Heart right ventricle (tissue), 16 donors: Measurements from ENCODE around the gene GALNT14. TPM values are rescaled to one million over a fixed set of nuclear protein-coding genes. Genes with fewer than 3 reads are reported as not detected.

Experiments
- ATAC-seq, 8 donors: fragments of 200-7000 bp; cut with Tn5 transposase; one replicate each; pipeline ENCODE4 v1.9.1; 2020; ENCODE audit warnings: mild to moderate bottlenecking in 8 of 8, moderate library complexity in 8 of 8, moderate number of reproducible peaks in 1 of 8
- DNase-seq, 2 donors: peaks; one replicate each; pipeline ENCODE4 v3.0.0-alpha.2; 2020
- H3K27ac ChIP-seq, 10 donors: fragments of 200-600 bp; sonication (generic) in 2 of 10; one replicate each; pipeline versions ENCODE4 v1.5.0 to v1.8.0; 2020 to 2022; ENCODE audit warnings: mild to moderate bottlenecking in 3 of 10
- H3K27me3 ChIP-seq, 7 donors: fragments of 200-600 bp; one replicate each; pipeline ENCODE4 v1.8.0; 2021 to 2022; ENCODE audit warnings: mild to moderate bottlenecking in 2 of 7
- H3K36me3 ChIP-seq, 9 donors: fragments of 200-600 bp; sonication (generic) in 1 of 9; one replicate each; pipeline versions ENCODE4 v1.5.0 to v1.8.0; 2020 to 2022; ENCODE audit warnings: mild to moderate bottlenecking in 2 of 9
- H3K4me1 ChIP-seq, 9 donors: fragments of 200-600 bp; sonication (generic) in 1 of 9; one replicate each; pipeline versions ENCODE4 v1.5.0 to v1.8.0; 2020 to 2022; ENCODE audit warnings: mild to moderate bottlenecking in 4 of 9
- H3K4me3 ChIP-seq, 10 donors: fragments of 200-600 bp; sonication (generic) in 2 of 10; one replicate each; pipeline versions ENCODE4 v1.5.0 to v1.8.0; 2020 to 2022; ENCODE audit warnings: mild to moderate bottlenecking in 7 of 10, moderate library complexity in 2 of 10
- H3K9me3 ChIP-seq, 11 donors: fragments of 200-600 bp in 10 of 11; sonication (generic) in 2 of 11; one replicate each; pipeline versions ENCODE4 v1.5.0 to v1.8.0; 2013 to 2022; ENCODE audit warnings: mild to moderate bottlenecking in 2 of 11, control low read depth in 1 of 11, moderate library complexity in 1 of 11
- WGBS, 2 donors: extraction: QIAGEN DNeasy Blood & Tissue Kit; methylation state at CpG; one replicate each; pipeline ENCODE4 v1.1.7; 2013; ENCODE audit warnings: inconsistent platforms in 1 of 2; 5-methylcytosine and 5-hydroxymethylcytosine counted together
- intact Hi-C, 10 donors: fragments of 100-400 bp; cut with DNase I; formaldehyde crosslinking; loops; one replicate each; pipeline versions ENCODE4 v1.11.1 to v1.14.2; 2022
- polyA plus RNA-seq, 2 donors: library from polyadenylated mRNA; stranded (reverse); fragments of 200-250 nt; gene quantifications; one replicate each; pipeline ENCODE4 v1.2.3, GENCODE V29; 2013
- total RNA-seq, 10 donors: library from RNA; stranded (reverse); fragmentation: NEBNext Ultra II Directional in 3 of 10; extraction: Animal tissue kit (Norgen Biotek cat#: 25700) in 3 of 10; gene quantifications; one replicate each; pipeline versions ENCODE4 v1.2.1 to v1.2.4, GENCODE V29; 2021 to 2023
- TF ChIP-seq, protein P1 (sequence below), 9 donors: fragments of 200-600 bp; sonication (generic) in 2 of 9; IDR thresholded peaks; one replicate each; pipeline versions ENCODE4 v1.5.0 to v1.8.0; 2021 to 2022; ENCODE audit warnings: antibody characterized with exemption in 9 of 9, mild to moderate bottlenecking in 5 of 9, moderate library complexity in 1 of 9
- donor health status: Arrhythmogenic right ventricular cardiomyopathy.
- donor health status: ischemic (EF 13 %, LVEDD 7.1; RV severe dilation, severe dysfunction).
- donor health status: healthy with polysubstance abuse.
- donor health status: DM: no; HTN: yes; CAD: no.
- donor health status: DM: no; HTN: no; CAD: no.
- donor health status: ischemic (EF 25% LVEDD 6.9; RV normal size, moderate dysfunction).
- donor health status: ischemic (EF 25% LVEDD 5.7; RV mildly dilated, moderate dysfunction).
- donor health status: healthy.
- donor health status: DM: yes; HTN: yes; CAD: no.
- donor health status: Ischemic cardiomyopathy.
- donor health status: ischemic (EF 35%, LVEDD 5.7; RV mildly dilated, moderate dysfunction).
- donor health status: nonischemic (EF 11% LVEDD 7.7; RV severe dilation, severe dysfunction).
- donor health status: DM: yes; HTN: yes; CAD: no.
- donor health status: PGD.
- donor health status: ischemic (EF 29% LVEDD 5.4; RV normal size, mild dysfunction).
- donor health status: nonischemic (EF 23%, LVEDD 6.1; RV moderate dilation, normal function).

Gene GALNT14
- total and polyA plus RNA-seq, 12 donors = 0.17 to 1.4 (median 0.63) TPM; not detected in 2

DNA sequence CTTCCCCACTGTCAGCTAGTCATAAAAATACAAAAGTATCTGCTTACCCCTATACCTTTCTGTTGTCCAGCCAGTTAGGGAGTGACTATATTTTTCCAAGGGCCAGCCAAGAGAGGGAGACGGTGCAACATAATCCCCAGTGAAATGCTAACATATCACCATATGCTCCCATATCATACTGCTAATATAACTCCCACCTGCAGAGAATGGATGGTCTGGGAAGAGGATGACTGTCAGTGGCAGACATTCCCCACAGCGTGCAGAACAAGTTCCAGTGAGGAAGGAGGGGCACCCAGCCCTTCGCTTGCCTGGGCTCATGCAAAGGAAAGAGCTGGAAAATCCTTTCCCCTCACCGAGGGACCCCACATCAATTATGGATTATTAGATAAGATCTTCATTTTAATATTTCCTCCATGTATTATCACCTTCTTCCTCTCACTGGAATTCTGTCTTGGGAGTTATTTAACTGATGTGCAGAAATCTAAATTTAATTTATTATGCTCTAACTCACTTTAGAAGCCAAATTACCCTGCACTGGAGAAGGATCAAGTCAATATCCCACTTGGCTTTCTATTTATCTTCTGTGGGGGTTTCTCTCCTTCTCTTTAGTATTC lies 135.6 kb downstream of the GALNT14 start:
- Histone ChIP-seq H3K9me3 (no peaks in the 10 kb centered on the region), H3K27ac (no peak overlapping the region), H3K36me3 (no peaks in the 10 kb centered on the region), H3K4me1 (peaks cover 0 to 8% (median 0%) of the 10 kb centered on the region in 9 donors), H3K4me3 (no peak overlapping the region), H3K27me3 (peaks cover 0 to 16% (median 0%) of the 10 kb centered on the region in 7 donors)
- 63 to 77% methylated on average over 4 of the region's 4 CpGs for WGBS, 2 donors
- no peak for DNase-seq
- TF ChIP-seq, protein P1, sequence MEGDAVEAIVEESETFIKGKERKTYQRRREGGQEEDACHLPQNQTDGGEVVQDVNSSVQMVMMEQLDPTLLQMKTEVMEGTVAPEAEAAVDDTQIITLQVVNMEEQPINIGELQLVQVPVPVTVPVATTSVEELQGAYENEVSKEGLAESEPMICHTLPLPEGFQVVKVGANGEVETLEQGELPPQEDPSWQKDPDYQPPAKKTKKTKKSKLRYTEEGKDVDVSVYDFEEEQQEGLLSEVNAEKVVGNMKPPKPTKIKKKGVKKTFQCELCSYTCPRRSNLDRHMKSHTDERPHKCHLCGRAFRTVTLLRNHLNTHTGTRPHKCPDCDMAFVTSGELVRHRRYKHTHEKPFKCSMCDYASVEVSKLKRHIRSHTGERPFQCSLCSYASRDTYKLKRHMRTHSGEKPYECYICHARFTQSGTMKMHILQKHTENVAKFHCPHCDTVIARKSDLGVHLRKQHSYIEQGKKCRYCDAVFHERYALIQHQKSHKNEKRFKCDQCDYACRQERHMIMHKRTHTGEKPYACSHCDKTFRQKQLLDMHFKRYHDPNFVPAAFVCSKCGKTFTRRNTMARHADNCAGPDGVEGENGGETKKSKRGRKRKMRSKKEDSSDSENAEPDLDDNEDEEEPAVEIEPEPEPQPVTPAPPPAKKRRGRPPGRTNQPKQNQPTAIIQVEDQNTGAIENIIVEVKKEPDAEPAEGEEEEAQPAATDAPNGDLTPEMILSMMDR (IDR thresholded peaks at IDR 0.05) = no peak
- intact Hi-C loops = no loop called here
- ATAC-seq = no peak

DNA sequence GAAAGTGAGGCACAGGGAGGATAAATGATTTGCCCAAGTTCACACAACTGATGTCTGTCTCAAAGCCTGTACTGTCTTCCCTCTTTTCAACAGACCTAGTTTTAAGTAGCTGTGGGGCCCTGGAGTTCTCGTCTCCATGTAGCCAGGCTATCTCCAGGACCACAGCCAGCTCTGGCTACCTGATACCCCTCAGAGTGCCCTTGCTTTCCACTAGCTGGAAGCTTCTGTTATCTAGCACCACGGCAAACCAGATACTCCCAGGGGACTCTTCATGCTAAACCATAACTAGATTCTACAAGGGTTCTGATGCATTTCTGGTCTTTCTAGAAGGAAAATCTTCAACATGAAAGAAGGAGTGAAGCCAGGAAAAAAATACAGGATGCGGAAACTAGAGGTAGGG lies 137.3 kb downstream of the GALNT14 start:
- no peak overlapping the region for H3K4me3 ChIP-seq
- intact Hi-C loops = no loop called here
- 50 to 52% methylated on average over 3 of the region's 3 CpGs for WGBS, 2 donors
- no peak for DNase-seq
- H3K9me3 ChIP-seq = no peaks in the 10 kb centered on the region
- no peaks in the 10 kb centered on the region for H3K36me3 ChIP-seq
- H3K27me3 ChIP-seq = peaks cover 0 to 14% (median 0%) of the 10 kb centered on the region in 7 donors
- H3K27ac ChIP-seq = no peak overlapping the region
- TF ChIP-seq, protein P1 (IDR thresholded peaks at IDR 0.05) = no peak
- ATAC-seq = no peak
- H3K4me1 ChIP-seq = peaks cover 0 to 7% (median 0%) of the 10 kb centered on the region in 9 donors

DNA sequence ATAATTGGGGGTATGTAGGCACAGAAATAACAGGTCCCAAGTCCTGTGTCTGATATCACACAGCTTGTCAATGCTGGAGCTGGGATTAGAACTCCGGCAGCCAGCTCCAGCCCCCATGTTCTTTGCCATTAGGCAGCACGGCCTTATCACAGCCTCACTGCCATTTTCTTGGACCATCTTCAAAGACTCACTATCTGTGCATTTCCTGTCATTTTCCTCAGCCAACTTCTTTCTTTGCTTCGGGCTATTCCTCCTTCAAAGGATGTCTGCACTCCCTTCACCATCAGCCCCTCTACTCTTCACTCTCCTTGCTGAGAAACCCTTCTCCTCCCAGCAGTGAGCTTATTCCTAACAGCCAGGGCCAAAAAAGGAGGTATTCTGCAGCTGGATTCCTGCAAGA lies 139.6 kb downstream of the GALNT14 start:
- TF ChIP-seq, protein P1 (IDR thresholded peaks at IDR 0.05) = no peak
- H3K27me3 ChIP-seq = peaks cover 0 to 5% (median 0%) of the 10 kb centered on the region in 7 donors
- H3K4me3 ChIP-seq = no peak overlapping the region
- H3K27ac ChIP-seq = no peak overlapping the region
- ATAC-seq (no peak), DNase-seq (no peak)
- no peaks in the 10 kb centered on the region for H3K9me3 ChIP-seq
- WGBS, 2 donors = 42 to 46% methylated on average over 3 of the region's 3 CpGs
- H3K4me1 ChIP-seq = no peaks in the 10 kb centered on the region
- H3K36me3 ChIP-seq = no peaks in the 10 kb centered on the region
- intact Hi-C loops = no loop called here

DNA sequence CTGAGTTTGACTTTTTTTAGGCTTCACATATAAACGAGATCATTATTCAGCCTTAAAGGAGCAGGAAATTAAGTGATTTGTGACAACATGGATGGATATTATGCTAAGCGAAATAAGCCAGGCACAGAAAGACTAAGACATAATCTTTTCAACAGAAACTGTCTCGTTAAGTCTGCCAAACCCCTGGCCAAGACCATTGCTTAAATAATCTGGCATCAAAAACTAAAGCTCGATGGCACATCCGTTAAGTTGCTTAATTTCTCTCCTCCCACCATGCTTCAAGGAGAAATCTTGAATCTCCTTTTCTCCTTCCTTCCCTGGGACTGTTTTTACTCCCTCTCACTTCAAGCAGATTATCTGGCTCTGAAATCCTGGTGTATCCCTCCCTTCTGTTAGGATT lies 140.3 kb downstream of the GALNT14 start:
- intact Hi-C loops = no loop called here
- Histone ChIP-seq H3K9me3 (no peaks in the 10 kb centered on the region), H3K4me3 (no peak overlapping the region), H3K27ac (no peak overlapping the region), H3K4me1 (no peaks in the 10 kb centered on the region), H3K36me3 (no peaks in the 10 kb centered on the region), H3K27me3 (peaks cover 0 to 5% (median 0%) of the 10 kb centered on the region in 7 donors)
- 68 to 71% methylated on average over 5 of the region's 5 CpGs for WGBS, 2 donors
- ATAC-seq = no peak
- TF ChIP-seq, protein P1 (IDR thresholded peaks at IDR 0.05) = no peak
- no peak for DNase-seq
